CD4-positive, alpha-beta memory T cell (primary cell): ENCODE measurements around the gene NAV1. TPM values are rescaled to one million over a fixed set of nuclear protein-coding genes. Genes with fewer than 3 reads are reported as not detected.
A peak's percentile ranks its signal among the peaks of the same experiment; 100 is the strongest.
"Not testable (repeated sequence)": the region's sequence is repeated elsewhere in the genome, so short reads cannot be mapped to it uniquely, and the experiment has no call there.

ENCODE experiments used
- CTCF ChIA-PET: fragments of 350-600 bp; sonication (Branson Sonifier 250); formaldehyde crosslinking; loops from one replicate; lab custom pipeline; 2021; ENCODE audit warnings: inconsistent platforms; ENCODE audit not compliant: partially characterized antibody; lab: Charles Lee
- POLR2A ChIA-PET: fragments of 350-600 bp; sonication (Branson Sonifier 250); formaldehyde crosslinking; loops from one replicate; lab custom pipeline; 2021; ENCODE audit not compliant: partially characterized antibody; lab: Charles Lee
- DNase-seq, 5 donors: peaks; one replicate each; pipeline versions ENCODE4 v3.0.0 to v3.0.0-alpha.2; 2020 to 2022; ENCODE audit warnings: mixed read lengths in 1 of 5
- H3K27ac ChIP-seq: one replicate; pipeline ENCODE4 v1.7.0; 2013; ENCODE audit warnings: low read depth, low read length
- H3K27me3 ChIP-seq: 2 replicates; pipeline ENCODE4 v1.7.0; 2013; ENCODE audit warnings: mild to moderate bottlenecking, low read length, moderate library complexity; ENCODE audit not compliant: insufficient read depth
- H3K36me3 ChIP-seq: 2 replicates; pipeline ENCODE4 v1.7.0; 2013; ENCODE audit warnings: mild to moderate bottlenecking, low read length, moderate library complexity; ENCODE audit not compliant: insufficient read depth
- H3K4me1 ChIP-seq: 2 replicates; pipeline ENCODE4 v1.7.0; 2013; ENCODE audit warnings: mild to moderate bottlenecking, low read length, moderate library complexity; ENCODE audit not compliant: insufficient read depth
- H3K4me3 ChIP-seq, 2 donors: one replicate each; pipeline ENCODE4 v1.7.0; 2013; ENCODE audit warnings: low read length in 2 of 2, mild to moderate bottlenecking in 1 of 2
- H3K9me3 ChIP-seq, 2 donors: one replicate each; pipeline ENCODE4 v1.7.0; 2013; ENCODE audit warnings: low read length in 2 of 2, control low read depth in 1 of 2; ENCODE audit not compliant: control insufficient read depth in 1 of 2
- H3K27ac Mint-ChIP-seq, 7 donors: one replicate each; pipeline ENCODE4 v1.8.0; 2020 to 2021; ENCODE audit warnings: mixed read lengths in 7 of 7, mild to moderate bottlenecking in 6 of 7, inconsistent platforms in 3 of 7, moderate library complexity in 3 of 7
- H3K27me3 Mint-ChIP-seq, 2 donors: one replicate each; pipeline ENCODE4 v1.8.0; 2020 to 2021; ENCODE audit warnings: mixed read lengths in 2 of 2
- H3K36me3 Mint-ChIP-seq, 2 donors: one replicate each; pipeline ENCODE4 v1.8.0; 2020 to 2021; ENCODE audit warnings: mixed read lengths in 2 of 2, inconsistent platforms in 1 of 2, mild to moderate bottlenecking in 1 of 2
- H3K4me1 Mint-ChIP-seq, 4 donors: one replicate each; pipeline ENCODE4 v1.8.0; 2020 to 2021; ENCODE audit warnings: mixed read lengths in 4 of 4, mild to moderate bottlenecking in 1 of 4
- H3K4me3 Mint-ChIP-seq, 8 donors: one replicate each; pipeline ENCODE4 v1.8.0; 2020 to 2021; ENCODE audit warnings: mixed read lengths in 8 of 8, mild to moderate bottlenecking in 7 of 8, moderate library complexity in 6 of 8, inconsistent platforms in 3 of 8
- H3K9me3 Mint-ChIP-seq, 8 donors: one replicate each; pipeline ENCODE4 v1.8.0; 2020 to 2021; ENCODE audit warnings: mixed read lengths in 8 of 8, mild to moderate bottlenecking in 5 of 8, inconsistent platforms in 3 of 8, moderate library complexity in 1 of 8
- intact Hi-C: fragments of 100-400 bp; cut with micrococcal nuclease; formaldehyde crosslinking; loops from one replicate; pipeline ENCODE4 v1.15.1; 2023
- polyA plus RNA-seq, 2 donors: library from polyadenylated mRNA; unstranded; fragments of 300-500 nt; fragmentation: Illumina TruSeq; gene quantifications; one replicate each; pipeline ENCODE4 v1.2.3, GENCODE V29; 2021
- total RNA-seq, 2 experiments: library from RNA; stranded (reverse); gene quantifications; one replicate each; pipeline ENCODE4 v1.2.3, GENCODE V29; 2021

The NAV1 gene, protein sequence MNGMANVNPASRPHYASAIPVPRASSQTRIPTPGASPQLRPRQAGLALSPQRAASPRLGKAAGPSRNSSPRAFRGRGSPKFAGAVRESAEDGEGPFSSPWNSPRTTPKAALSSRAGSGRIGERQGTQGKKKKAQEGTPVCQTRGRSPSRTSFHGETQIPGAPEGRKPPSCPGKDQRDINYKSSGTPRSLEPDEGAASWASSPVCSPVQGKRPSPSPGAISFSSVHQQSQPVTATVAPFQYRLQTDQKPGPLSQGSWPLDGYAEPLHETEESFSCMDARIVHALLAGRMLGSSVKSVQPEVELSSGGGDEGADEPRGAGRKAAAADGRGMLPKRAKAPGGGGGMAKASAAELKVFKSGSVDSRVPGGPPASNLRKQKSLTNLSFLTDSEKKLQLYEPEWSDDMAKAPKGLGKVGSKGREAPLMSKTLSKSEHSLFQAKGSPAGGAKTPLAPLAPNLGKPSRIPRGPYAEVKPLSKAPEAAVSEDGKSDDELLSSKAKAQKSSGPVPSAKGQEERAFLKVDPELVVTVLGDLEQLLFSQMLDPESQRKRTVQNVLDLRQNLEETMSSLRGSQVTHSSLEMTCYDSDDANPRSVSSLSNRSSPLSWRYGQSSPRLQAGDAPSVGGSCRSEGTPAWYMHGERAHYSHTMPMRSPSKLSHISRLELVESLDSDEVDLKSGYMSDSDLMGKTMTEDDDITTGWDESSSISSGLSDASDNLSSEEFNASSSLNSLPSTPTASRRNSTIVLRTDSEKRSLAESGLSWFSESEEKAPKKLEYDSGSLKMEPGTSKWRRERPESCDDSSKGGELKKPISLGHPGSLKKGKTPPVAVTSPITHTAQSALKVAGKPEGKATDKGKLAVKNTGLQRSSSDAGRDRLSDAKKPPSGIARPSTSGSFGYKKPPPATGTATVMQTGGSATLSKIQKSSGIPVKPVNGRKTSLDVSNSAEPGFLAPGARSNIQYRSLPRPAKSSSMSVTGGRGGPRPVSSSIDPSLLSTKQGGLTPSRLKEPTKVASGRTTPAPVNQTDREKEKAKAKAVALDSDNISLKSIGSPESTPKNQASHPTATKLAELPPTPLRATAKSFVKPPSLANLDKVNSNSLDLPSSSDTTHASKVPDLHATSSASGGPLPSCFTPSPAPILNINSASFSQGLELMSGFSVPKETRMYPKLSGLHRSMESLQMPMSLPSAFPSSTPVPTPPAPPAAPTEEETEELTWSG (N-terminal part only)
- 1 to 10 TPM; 4.7 TPM for total RNA-seq
- polyA plus RNA-seq, result 1 to 10 TPM in 1 of 2 donors, under 1 TPM in 1; 0.29 to 2.8 TPM

DNA sequence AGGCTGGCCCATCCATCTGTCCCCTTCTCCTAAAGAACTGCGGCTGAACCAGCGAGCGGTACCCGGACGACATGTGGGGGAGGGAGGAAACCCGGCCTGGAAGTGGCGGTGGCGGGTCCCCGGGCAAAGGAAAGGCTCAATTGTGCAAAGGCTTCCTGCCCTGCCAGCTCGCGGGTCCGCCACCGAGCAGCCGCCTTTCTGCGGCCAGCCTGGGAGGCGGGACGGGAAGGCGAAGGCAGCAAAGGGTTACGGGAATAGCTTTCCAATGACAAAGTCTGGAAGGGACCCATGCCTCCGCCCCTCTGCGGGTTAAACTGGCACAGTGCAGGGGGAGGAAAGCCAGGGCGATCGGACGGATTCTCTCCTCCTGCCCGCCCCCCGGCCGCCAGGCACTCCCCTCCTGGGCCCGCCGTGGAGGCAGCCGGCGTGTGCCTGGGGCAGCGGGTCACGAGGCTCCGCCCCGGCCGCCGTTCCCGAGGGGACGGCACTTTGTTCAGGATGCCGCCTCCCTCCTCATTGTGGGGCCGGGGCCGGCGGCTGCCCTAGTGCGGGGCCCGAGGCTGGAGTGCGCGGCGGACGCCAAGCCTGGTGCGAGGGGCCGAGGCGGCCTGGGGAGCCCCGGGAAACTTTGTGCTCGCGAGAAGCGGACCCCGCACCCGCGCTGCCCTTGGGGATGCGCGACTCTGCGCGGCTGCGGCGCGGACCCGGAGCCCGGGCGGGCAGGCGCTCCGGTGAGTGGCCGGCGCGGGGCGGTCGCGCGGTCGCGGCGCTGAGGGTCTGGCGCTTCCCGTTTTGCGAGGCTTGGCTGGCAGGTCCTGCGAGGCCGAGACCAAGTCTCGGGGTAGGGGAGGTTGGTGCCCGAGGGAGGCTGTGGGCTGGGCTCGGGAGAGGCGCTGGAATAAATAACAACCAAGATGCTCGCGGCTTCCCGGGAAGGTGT, at the start of gene NAV1:
Gene NAV1, plus strand, starts transcription at position 516 of the 940 bp plus-strand sequence. CDS start 83,758 bp downstream, outside the sequence.
- Mint-ChIP-seq H3K4me1 (peaks cover 7 to 31% (median 18%) of the 10 kb centered on the region in 4 donors), H3K27ac (no peak within 1 kb of the TSS), H3K27me3 (peaks cover 43 to 57% of the 10 kb centered on the region in 2 donors), H3K9me3 (no peaks in the 10 kb centered on the region), H3K4me3 (peak within 1 kb of the TSS; percentile 73 to 87 (median 82)), H3K36me3 (peaks cover 1 to 23% of the 10 kb centered on the region in 2 donors)
- DNase-seq, result peak in 1 of 5 donors; percentile 3
- H3K27me3 ChIP-seq, result peaks cover 27% of the 10 kb centered on the region
- intact Hi-C loops, result no loop called here
- ChIA-PET CTCF (no interaction called here), POLR2A (no interaction called here)
- no peak within 1 kb of the TSS for H3K27ac ChIP-seq
- no peak within 1 kb of the TSS for H3K4me3 ChIP-seq
- H3K9me3 ChIP-seq, result no peaks in the 10 kb centered on the region
- peaks cover 19% of the 10 kb centered on the region for H3K4me1 ChIP-seq
- no peaks in the 10 kb centered on the region for H3K36me3 ChIP-seq

DNA sequence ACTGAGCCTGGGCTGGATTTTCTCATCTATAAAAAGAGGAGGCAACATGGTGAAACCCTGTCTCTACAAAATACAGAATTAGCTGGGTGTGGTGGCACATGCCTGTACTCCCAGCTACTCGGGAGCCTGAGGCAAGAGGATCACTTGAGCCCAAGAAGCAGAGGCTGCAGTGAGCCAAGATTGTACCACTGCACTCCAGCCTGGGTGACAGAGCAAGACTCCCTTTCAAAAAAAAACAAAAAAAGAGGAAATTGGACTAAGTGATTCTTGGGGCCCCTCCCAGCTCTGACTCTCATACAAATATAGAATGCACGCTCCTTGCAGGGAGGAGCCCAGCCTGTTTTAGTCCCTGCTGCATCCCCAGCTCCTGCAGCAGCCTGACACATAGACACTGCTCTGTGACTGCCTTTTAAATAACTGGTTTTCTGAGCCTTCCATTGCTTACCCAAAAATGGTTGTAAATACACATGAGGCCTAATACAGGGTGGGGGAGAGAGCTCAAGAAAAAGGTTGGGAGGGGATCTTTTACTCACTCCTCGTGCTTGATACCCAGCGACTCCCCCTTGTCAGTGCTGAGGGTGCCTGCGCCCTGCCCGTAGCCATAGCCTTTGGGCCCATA, 49.2 kb upstream of the NAV1 start:
- H3K27me3 ChIP-seq, result no peaks in the 10 kb centered on the region
- no peaks in the 10 kb centered on the region for H3K9me3 ChIP-seq
- POLR2A ChIA-PET, result interaction anchor here (1.0 kb wide), 1 partner anchor 23 kb away, joined by 3 read pairs; no protein-coding TSS in a partner anchor
- H3K27ac ChIP-seq, result no peak overlapping the region
- H3K4me1 ChIP-seq, result no peaks in the 10 kb centered on the region
- no peak overlapping the region for H3K4me3 Mint-ChIP-seq
- intact Hi-C loops, result no loop called here
- peak overlapping the region in 2 of 7 donors; percentile 19 to 65 for H3K27ac Mint-ChIP-seq
- no peak overlapping the region for H3K4me3 ChIP-seq
- H3K4me1 Mint-ChIP-seq, result peaks cover 0 to 4% (median 1%) of the 10 kb centered on the region in 4 donors
- H3K36me3 Mint-ChIP-seq, result peaks cover 32 to 78% of the 10 kb centered on the region in 2 donors
- no peak for DNase-seq
- CTCF ChIA-PET, result interaction anchor here (0.7 to 22.2 kb wide), 3 partner anchors 9 to 67 kb away, joined by 3 to 714 read pairs (median 15); partner anchors contain the start of gene CSRP1
- H3K36me3 ChIP-seq, result peaks cover 26% of the 10 kb centered on the region
- no peaks in the 10 kb centered on the region for H3K27me3 Mint-ChIP-seq
- H3K9me3 Mint-ChIP-seq, result no peaks in the 10 kb centered on the region

DNA sequence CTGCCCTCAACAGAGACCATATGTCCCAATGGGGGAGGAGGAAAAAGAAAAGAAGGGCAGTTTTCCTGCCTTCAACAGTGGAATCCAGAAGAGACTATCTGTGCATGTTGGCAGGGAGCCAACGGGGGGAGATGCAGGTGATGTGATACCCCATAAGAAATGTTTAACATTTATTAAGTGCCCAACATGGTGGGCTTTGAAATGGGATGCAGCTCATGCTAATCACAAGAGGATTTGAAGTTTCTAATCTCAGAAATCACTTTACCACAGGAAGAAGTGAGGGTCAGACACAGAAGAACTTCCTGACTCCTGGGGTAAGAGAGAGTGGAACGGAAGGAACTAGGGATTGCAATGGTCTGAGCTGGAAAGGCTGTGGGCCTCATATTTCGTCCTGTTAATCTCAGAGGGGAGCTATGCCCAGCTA, 48.2 kb upstream of the NAV1 start:
- Mint-ChIP-seq H3K27me3 (no peaks in the 10 kb centered on the region), H3K27ac (no peak overlapping the region), H3K4me3 (no peak overlapping the region), H3K36me3 (peaks cover 33 to 75% of the 10 kb centered on the region in 2 donors), H3K9me3 (no peaks in the 10 kb centered on the region), H3K4me1 (peaks cover 0 to 4% (median 1%) of the 10 kb centered on the region in 4 donors)
- Histone ChIP-seq H3K27ac (no peak overlapping the region), H3K27me3 (no peaks in the 10 kb centered on the region), H3K9me3 (no peaks in the 10 kb centered on the region), H3K4me3 (no peak overlapping the region), H3K4me1 (no peaks in the 10 kb centered on the region), H3K36me3 (peaks cover 32% of the 10 kb centered on the region)
- no peak for DNase-seq
- ChIA-PET POLR2A (interaction anchor here (1.0 kb wide), 1 partner anchor 22 kb away, joined by 3 read pairs; no protein-coding TSS in a partner anchor), CTCF (interaction anchor here (1.3 to 22.2 kb wide), 4 partner anchors 8 to 43 kb away, joined by 4 to 714 read pairs (median 10); partner anchors contain the start of gene CSRP1)
- intact Hi-C loops, result no loop called here

DNA sequence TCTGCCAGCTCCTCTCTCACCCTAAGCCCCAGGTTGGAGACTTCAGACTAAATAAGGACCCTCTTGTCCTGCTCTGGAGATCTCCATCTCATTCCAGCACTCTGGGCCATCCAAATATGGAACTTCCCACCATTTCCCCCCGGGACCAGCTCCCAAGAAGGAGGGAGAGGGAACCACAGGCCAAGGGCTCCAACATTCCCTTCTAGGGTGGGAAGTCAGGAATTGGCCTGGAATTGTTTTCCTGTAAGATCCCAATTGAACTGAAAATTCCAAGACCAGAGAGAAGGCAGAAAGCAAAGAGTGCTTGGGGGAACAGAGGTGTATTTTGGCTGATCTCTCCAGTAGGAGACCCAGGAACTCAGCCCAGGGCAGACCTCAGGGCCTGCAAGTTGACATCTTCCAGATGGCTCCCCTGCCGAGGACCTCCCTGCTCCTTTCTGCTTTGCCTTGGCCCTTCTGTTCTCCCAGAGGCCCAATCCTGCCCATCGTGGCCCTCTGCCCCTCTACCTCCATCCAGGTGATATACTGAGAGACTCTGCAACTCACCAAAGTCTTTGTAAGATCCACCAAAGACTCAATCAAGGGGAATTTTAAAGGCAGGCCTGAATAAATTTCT, 46.9 kb upstream of the NAV1 start:
- H3K27ac Mint-ChIP-seq, result peak overlapping the region in 4 of 7 donors; percentile 15 to 79 (median 54)
- intact Hi-C loops, result no loop called here
- peaks cover 0 to 4% (median 2%) of the 10 kb centered on the region in 4 donors for H3K4me1 Mint-ChIP-seq
- DNase-seq, result no peak
- H3K27me3 Mint-ChIP-seq, result no peaks in the 10 kb centered on the region
- no peaks in the 10 kb centered on the region for H3K9me3 ChIP-seq
- peaks cover 31 to 74% of the 10 kb centered on the region in 2 donors for H3K36me3 Mint-ChIP-seq
- H3K27me3 ChIP-seq, result no peaks in the 10 kb centered on the region
- no peak overlapping the region for H3K27ac ChIP-seq
- CTCF ChIA-PET, result interaction anchor here (1.1 to 22.2 kb wide), 4 partner anchors 10 to 44 kb away, joined by 3 to 714 read pairs (median 10); partner anchors contain the start of gene CSRP1
- no peak overlapping the region for H3K4me3 Mint-ChIP-seq
- H3K4me1 ChIP-seq, result no peaks in the 10 kb centered on the region
- POLR2A ChIA-PET, result no interaction called here
- no peaks in the 10 kb centered on the region for H3K9me3 Mint-ChIP-seq
- H3K4me3 ChIP-seq, result no peak overlapping the region
- peaks cover 36% of the 10 kb centered on the region for H3K36me3 ChIP-seq

DNA sequence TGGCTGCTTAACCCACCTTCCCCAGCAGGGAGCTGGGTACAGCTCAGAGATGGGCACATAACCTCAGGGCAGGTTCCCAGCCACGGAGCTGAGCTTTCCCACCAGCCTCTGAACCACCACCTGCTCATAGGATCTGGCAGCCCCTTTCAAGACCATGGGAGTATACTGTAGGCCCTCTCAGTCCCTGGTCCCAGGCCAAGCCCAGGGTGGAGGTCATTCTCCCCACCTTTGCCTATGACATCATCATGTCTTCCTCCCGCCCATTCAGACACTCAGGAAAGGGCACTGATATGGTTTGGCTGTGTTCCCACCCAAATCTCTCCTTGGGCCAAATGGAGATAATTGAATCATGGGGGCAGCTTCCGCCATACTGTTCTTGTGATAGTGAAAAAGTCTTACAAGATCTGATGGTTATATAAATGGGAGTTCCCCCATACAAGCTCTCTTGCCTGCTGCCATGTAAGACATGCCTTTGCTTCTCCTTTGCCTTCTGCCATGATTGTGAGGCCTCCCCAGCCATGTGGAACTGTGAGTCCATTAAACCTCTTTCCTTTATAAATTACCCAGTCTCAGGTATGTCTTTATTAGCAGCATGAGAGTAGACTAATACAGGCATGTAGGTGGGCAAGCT, 45.8 kb upstream of the NAV1 start:
- H3K4me1 ChIP-seq, DNase-seq, H3K9me3 Mint-ChIP-seq, H3K27me3 Mint-ChIP-seq, H3K9me3 ChIP-seq, intact Hi-C loops, H3K27ac ChIP-seq, H3K4me1 Mint-ChIP-seq, H3K4me3 Mint-ChIP-seq, H3K27ac Mint-ChIP-seq, POLR2A ChIA-PET, H3K4me3 ChIP-seq, H3K27me3 ChIP-seq: not testable (repeated sequence)
- CTCF ChIA-PET, result interaction anchor here (1.1 to 22.2 kb wide), 2 partner anchors 11 to 16 kb away, joined by 3 to 714 read pairs; partner anchors contain the start of gene CSRP1
- peaks cover 25 to 68% of the 10 kb centered on the region in 2 donors for H3K36me3 Mint-ChIP-seq
- H3K36me3 ChIP-seq, result peaks cover 36% of the 10 kb centered on the region
